HG03159 (cell line): ENCODE results near the gene SYNE2.
A peak's percentile ranks its signal among the peaks of the same experiment; 100 is the strongest.
"Not testable (repeated sequence)": the region's sequence is repeated elsewhere in the genome, so short reads cannot be mapped to it uniquely, and the experiment has no call there.

Experiments
- ATAC-seq: cut with Tn5 transposase; IDR thresholded peaks from one replicate; pipeline ENCODE4 v1.9.1; 2021; ENCODE audit warnings: mild to moderate bottlenecking, moderate library complexity; ENCODE audit not compliant: unreplicated experiment

Gene SYNE2

GRCh38 chr14:63852817-63853731, at the start of gene SYNE2:
Gene SYNE2 (plus strand): TSS chr14:63853004. CDS start chr14:63909149, 56,145 bp downstream.
- ATAC-seq = peak; percentile 79

DNA sequence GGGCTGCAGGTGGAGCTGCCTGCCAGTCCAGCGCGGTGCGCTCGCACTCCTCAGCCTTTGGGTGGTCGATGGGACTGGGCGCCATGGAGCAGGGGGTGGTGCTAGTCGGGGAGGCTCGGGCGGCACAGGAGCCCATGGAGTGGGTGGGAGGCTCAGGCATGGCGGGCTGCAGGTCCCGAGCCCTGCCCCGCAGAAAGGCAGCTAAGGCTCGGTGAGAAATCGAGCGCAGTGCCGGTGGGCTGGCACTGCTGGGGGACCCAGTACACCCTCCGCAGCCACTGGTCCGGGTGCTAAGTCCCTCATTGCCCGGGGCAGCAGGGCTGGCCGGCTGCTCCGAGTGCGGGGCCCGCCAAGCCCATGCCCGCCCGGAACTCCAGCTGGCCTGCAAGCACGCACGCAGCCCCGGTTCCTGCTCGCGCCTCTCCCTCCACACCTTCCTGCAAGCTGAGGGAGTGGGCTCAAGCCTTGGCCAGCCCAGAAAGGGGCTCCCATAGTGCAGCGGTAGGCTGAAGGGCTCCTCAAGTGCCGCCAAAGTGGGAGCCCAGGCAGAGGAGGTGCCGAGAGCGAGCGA, 49.5 kb upstream of the SYNE2 start:
- ATAC-seq = not testable (repeated sequence)

DNA sequence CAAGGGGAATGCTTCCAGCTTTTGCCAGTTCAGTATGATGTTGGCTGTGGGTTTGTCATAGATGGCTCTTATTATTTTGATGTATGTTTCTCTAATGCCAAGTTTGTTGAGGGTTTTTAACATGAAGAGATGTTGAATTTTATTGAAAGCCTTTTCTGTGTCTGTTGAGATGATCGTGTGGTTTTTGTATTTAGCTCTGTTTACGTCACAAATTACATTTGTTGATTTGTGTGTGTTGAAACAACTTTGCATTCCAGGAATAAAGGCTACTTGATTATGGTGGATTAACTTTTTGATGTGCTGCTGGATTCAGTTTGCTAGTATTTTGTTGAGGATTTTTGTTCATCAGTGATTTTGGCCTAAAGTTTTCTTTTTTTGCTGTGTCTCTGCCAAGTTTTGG, 46.7 kb upstream of the SYNE2 start:
- not testable (repeated sequence) for ATAC-seq

- ATAC-seq = not testable (repeated sequence)
These were observed 41.1 kb upstream of the SYNE2 start for GRCh38 chr14:63811692-63812091.

GRCh38 chr14:63833728-63834127, 19.1 kb upstream of the SYNE2 start:
- no peak for ATAC-seq

DNA sequence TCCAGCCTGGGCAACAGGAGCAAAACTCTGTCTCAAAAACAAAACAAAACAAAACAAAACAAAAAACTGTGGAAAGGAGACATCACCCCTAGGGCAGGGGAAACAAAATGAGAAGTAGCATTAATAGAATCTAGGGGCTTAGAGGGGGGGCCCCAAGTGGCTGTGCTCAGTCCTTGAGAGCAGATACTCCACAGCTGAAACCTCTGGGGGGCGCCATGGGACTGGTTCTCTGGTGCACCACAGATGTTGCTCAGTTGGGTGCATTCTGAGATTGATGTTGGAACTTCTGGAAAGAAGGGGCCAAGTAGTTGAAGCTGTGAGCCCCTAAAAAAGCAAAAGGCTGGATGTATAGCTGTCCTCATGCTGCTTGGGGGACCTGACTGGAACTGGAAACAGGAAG, 11.8 kb upstream of the SYNE2 start:
- ATAC-seq = no peak

DNA sequence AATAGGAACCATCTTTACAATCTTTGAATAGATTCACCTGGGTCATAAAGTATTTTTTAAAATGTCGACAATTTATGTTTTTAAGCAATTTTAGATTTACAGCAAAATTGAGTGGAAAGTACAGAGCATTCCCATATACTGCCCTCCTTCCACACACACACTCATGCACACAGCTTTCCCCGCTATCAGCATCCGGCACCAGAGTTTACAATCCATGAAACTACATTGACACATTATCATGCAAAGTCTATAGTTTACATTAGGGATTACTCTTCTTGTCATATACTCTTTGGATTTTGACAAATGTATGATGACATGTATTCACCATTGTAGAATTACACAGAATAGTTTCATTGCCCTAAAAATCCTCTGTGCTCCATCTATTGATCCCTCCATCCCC, 9.0 kb upstream of the SYNE2 start:
- ATAC-seq = no peak

DNA sequence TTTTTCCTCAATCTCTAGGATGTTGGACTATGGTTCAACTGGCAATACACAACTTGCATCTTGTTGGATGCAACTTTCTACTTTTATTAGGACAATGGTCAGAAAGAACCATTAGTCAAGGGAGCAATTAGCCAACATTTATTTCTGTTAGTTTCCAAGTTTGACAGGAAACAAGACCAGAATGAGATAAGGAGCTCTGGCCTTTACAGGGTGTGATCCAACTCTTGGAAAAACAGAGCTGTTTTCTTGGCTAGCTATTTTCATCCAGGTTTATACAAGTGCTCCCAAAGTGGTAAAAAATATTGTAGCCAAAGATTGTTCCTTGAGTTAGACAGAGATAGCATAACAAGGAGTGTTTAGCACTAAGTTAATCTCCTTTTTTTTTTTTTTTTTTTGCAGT, 3.9 kb upstream of the SYNE2 start:
- no peak for ATAC-seq

GRCh38 chr14:63852271-63852816, 460 bp upstream of the SYNE2 start:
- peak; percentile 4 for ATAC-seq

DNA sequence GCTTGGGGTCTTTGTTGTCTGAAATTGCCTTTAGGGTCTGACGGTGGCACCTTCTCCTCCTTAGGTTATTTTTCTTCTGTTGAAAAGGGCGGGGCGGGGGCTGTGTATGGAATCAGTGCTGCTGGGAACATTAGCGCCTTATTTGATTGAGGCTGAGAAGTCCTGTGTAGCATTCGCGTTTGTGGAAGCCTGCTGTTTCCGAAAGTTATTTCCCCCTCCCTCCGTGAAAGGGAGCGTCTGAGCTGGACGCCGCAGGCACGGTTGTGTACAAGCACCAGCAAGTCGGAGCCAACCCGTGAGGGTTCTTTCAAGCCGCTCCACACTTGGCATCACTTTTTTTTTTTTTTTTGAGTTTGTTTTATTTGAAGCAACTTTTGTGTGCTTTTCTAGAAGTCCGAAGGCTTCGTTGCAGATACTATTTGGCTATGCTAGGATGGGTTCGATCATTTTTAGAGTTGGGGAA, 1.1 kb downstream of the SYNE2 start:
- peak; percentile 27 for ATAC-seq

GRCh38 chr14:63854330-63854729, 1.5 kb downstream of the SYNE2 start:
- no peak for ATAC-seq

GRCh38 chr14:63855281-63855680, 2.5 kb downstream of the SYNE2 start:
- no peak for ATAC-seq

DNA sequence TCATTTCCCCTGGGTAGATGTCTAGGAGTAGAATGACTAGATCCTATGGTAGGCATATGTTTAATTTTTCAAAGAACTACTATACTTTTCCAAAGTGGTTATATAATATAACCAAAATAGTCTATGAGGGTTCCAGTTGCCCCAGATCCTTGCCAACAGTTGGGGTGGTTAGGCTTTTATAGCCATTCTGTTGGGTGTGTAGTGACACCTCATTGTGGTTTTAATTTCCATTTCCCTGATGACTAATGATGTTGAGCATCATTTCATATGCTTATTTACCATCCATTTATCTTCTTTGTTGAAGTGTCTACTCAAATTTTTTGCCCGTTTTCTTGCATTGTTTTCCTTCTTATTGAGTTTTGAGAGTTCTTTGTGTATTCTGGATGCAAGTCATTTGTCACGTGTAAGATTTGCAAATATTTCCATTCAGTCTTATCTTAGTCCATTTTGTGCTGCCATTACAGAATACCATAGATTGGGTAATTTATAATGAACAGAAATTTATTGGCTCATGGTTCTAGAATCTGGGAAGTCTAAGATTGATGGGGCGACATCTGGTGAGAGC, 4.7 kb downstream of the SYNE2 start:
- ATAC-seq = no peak

DNA sequence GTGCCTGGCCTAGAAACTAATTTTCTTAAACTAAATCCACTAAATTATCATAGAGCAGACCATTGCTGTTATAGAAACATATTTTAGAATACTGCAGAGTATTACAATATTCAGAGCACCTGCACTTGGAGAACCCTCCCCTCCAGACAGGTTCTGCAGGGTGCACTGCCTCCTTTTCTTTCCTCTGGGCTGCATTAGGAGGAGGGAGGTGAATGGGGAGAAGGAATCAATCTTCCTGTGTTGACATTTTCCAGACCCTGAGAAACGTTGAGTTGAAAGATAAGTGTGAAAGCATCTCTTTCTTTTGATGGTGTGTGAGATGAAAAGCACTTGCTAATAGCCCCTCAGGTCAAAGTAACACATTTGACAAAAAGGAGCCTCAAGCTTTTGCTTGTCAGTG, 7.3 kb downstream of the SYNE2 start:
- ATAC-seq = no peak

DNA sequence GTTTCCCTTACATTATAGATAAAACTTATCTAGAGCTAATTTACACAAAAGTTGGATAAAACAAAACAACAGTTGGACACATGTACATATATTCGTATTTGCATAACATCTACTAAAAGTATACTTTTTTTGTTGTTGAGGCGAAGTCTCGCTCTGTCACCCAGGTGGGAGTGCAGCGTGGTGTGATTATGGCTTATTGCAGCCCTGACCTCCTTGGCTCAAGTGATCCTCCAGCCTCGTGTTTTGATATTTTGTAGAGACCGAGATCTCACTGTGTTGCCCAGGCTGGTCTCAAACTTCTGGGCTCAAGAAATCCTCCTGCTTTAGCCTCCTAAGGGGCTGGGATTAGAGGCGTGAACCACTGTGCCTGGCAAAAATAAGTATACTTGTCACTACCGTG, 9.4 kb downstream of the SYNE2 start:
- ATAC-seq = no peak

DNA sequence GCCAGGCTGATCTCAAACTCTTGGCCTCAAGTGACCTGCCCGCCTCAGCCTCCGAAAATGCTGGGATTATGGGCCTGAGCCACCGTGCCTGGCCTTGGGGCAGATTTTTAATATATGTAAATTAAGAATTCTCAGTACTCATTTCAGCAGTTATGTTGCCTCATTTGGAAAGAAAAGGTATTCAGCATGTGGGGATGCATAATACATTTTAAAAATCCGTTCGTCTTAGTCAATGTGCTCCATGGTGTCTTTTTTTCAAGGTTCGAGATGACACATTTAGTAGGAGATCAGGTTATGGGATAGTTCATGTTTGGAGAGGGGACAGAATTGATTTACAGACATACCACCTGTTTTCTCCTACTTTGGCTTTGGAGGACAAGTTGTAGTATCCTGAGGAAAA, 10.2 kb downstream of the SYNE2 start:
- ATAC-seq = no peak

- ATAC-seq = peak; percentile 38
These were observed 12.0 kb downstream of the SYNE2 start for GRCh38 chr14:63864775-63865174.

- ATAC-seq = no peak
These were observed 15.4 kb downstream of the SYNE2 start for GRCh38 chr14:63867933-63868921.

GRCh38 chr14:63869940-63870752, 17.3 kb downstream of the SYNE2 start:
- ATAC-seq = peak; percentile 60

- not testable (repeated sequence) for ATAC-seq
These were observed 17.9 kb downstream of the SYNE2 start for GRCh38 chr14:63870753-63871037.
